ENCODE measurements around the gene CARD11.

CARD11 gene

GRCh38 chr7:2872296-2872874 lies 171.3 kb downstream of the CARD11 start:
- no peak for DNase-seq (ENCODE audit: low spot score)

- DNase-seq (ENCODE audit: low spot score), result peak; percentile 78
Measured at GRCh38 chr7:2870471-2870931, 173.2 kb downstream of the CARD11 start.

GRCh38 chr7:2869981-2870380 lies 173.7 kb downstream of the CARD11 start:
- DNase-seq (ENCODE audit: low spot score), result no peak

GRCh38 chr7:2866601-2867000 lies 177.1 kb downstream of the CARD11 start:
- DNase-seq (ENCODE audit: low spot score), result no peak

GRCh38 chr7:2864999-2865670 lies 178.5 kb downstream of the CARD11 start:
- peak; percentile 61 for DNase-seq (ENCODE audit: low spot score)

- DNase-seq (ENCODE audit: low spot score), result peak; percentile 15
Measured at GRCh38 chr7:2864204-2864985, 179.3 kb downstream of the CARD11 start.

- peak; percentile 92 for DNase-seq (ENCODE audit: low spot score)
Measured at GRCh38 chr7:2863461-2864066, 180.1 kb downstream of the CARD11 start.

GRCh38 chr7:2862831-2863361 lies 180.8 kb downstream of the CARD11 start:
- no peak for DNase-seq (ENCODE audit: low spot score)

- DNase-seq (ENCODE audit: low spot score), result no peak
Measured at GRCh38 chr7:2861509-2861908, 182.2 kb downstream of the CARD11 start.

GRCh38 chr7:2860627-2861133 lies 183.0 kb downstream of the CARD11 start:
- DNase-seq (ENCODE audit: low spot score), result no peak

- DNase-seq (ENCODE audit: low spot score), result no peak
Measured at GRCh38 chr7:2859952-2860351, 183.7 kb downstream of the CARD11 start.

GRCh38 chr7:2858621-2859020 lies 185.0 kb downstream of the CARD11 start:
- no peak for DNase-seq (ENCODE audit: low spot score)

- DNase-seq (ENCODE audit: low spot score), result peak; percentile 44
Measured at GRCh38 chr7:2856388-2857169, 187.1 kb downstream of the CARD11 start.
